ENCODE data around the gene DCAF11. TPM values are rescaled to one million over a fixed set of nuclear protein-coding genes. Genes with fewer than 3 reads are reported as not detected.

The DCAF11 gene
- 63.3 and 83.9 TPM in 2 replicates for total RNA-seq

DNA sequence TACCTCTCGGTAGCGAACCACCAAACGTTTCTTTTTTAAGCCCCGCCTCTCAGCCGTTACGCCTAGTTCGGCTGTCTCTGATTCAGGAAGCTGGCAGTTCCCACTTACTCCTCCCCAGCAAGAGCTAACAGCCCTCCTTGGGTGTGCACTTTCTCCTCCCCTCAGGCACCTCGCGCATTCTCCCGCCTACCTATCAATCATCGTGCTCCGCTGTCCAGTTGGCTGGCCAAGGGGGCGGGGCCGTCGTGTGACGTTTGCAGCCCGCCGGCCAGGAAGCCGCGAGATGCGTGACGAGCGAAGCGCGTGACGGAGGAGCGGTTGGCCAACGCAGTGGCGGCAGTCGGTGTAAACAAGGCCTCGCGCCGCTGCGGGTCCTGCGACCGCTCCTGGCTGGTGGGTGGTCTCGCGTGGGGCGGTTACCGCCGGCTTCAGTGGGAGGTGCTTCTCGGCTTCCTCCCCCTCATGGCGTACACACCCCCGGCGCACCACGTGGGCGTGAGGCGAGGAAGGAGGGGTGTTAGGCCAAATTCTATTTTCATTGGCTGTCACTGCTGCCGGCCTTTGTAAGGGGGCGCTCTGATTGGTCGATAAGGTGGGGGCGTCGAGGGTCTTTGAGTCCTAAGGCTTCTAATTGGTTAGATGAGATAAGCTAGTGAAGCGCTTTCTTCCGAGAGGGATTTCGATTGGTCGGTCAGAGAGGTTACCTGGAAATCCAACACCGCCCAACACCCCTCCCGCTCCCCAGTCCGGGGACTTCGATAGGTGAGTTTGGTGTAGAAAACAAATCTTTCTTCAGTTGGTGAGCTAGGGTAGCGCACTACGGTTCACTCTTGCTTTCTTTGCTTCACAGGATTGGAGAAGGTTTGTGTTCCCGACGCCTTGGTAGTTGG is at the start of gene DCAF11, which contains the start of gene NRL:
Gene DCAF11, plus strand, starts transcription at position 246 of the 890 bp plus-strand sequence. CDS start 818 bp downstream, outside the sequence.
Gene NRL, minus strand, starts transcription at position 418 of the 890 bp plus-strand sequence. CDS start 32,101 bp downstream, outside the sequence.
- H3K4me3 ChIP-seq (ENCODE audit: low read depth, low read length), result peak within 1 kb of the TSS; percentile 65
- peaks cover 3% of the 10 kb centered on the region for H3K36me3 ChIP-seq (ENCODE audit: control insufficient read depth, insufficient read depth, low read length)
- TF ChIP-seq, protein P1, sequence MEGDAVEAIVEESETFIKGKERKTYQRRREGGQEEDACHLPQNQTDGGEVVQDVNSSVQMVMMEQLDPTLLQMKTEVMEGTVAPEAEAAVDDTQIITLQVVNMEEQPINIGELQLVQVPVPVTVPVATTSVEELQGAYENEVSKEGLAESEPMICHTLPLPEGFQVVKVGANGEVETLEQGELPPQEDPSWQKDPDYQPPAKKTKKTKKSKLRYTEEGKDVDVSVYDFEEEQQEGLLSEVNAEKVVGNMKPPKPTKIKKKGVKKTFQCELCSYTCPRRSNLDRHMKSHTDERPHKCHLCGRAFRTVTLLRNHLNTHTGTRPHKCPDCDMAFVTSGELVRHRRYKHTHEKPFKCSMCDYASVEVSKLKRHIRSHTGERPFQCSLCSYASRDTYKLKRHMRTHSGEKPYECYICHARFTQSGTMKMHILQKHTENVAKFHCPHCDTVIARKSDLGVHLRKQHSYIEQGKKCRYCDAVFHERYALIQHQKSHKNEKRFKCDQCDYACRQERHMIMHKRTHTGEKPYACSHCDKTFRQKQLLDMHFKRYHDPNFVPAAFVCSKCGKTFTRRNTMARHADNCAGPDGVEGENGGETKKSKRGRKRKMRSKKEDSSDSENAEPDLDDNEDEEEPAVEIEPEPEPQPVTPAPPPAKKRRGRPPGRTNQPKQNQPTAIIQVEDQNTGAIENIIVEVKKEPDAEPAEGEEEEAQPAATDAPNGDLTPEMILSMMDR (IDR thresholded peaks at IDR 0.05; ENCODE audit: insufficient read depth, low read length, poor library complexity, severe bottlenecking), result no peak
- peak; percentile 99 for DNase-seq (ENCODE audit: low read depth)
- H3K27me3 ChIP-seq (ENCODE audit: control insufficient read depth, insufficient read depth, low read length), result no peaks in the 10 kb centered on the region

DNA sequence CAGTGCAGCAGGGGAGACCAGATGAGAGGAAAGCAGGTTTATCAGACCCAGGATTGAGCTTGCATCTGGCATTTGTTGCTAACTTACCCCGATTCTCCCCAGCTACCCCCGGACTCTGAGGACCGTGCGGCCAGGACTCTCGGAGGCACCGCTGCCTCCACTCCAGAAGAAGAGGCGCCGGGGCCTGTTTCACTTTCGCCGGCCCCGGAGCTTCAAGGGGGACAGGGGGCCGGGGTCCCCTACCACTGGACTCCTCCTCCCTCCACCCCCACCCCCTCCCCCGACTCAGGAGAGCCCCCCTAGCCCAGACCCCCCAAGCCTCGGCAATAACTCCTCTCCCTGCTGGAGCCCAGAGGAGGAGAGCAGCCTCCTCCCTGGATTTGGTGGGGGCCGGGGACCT is 49.7 kb upstream of the DCAF11 start:
- DNase-seq (ENCODE audit: low read depth), result no peak
- Histone ChIP-seq H3K36me3 (ENCODE audit: control insufficient read depth, insufficient read depth, low read length) (no peaks in the 10 kb centered on the region), H3K4me3 (ENCODE audit: low read depth, low read length) (no peak overlapping the region), H3K27me3 (ENCODE audit: control insufficient read depth, insufficient read depth, low read length) (peaks cover 21% of the 10 kb centered on the region)
- TF ChIP-seq, protein P1 (IDR thresholded peaks at IDR 0.05; ENCODE audit: insufficient read depth, low read length, poor library complexity, severe bottlenecking), result no peak

DNA sequence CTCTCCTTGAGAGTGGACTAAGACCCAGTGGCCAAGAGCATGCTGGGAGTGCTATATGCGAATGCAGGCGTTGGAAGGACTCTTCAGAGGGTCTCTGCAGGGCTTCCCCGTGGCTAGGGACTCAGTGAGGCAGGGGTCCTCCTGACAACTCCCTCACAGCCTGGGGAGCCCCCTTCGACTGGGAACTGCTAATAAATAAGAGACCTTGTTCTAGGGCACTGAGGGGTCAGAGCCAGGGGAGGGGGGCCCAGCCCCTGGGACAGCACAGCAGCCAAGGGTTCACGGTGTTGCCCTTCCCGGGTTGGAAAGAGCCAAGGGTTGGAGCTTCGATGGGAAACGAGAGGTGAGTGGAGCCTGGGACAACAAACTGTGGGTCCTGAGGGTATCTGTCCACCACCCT is 49.2 kb upstream of the DCAF11 start:
- H3K36me3 ChIP-seq (ENCODE audit: control insufficient read depth, insufficient read depth, low read length), result no peaks in the 10 kb centered on the region
- TF ChIP-seq, protein P1 (IDR thresholded peaks at IDR 0.05; ENCODE audit: insufficient read depth, low read length, poor library complexity, severe bottlenecking), result no peak
- H3K4me3 ChIP-seq (ENCODE audit: low read depth, low read length), result no peak overlapping the region
- peaks cover 21% of the 10 kb centered on the region for H3K27me3 ChIP-seq (ENCODE audit: control insufficient read depth, insufficient read depth, low read length)
- no peak for DNase-seq (ENCODE audit: low read depth)

DNA sequence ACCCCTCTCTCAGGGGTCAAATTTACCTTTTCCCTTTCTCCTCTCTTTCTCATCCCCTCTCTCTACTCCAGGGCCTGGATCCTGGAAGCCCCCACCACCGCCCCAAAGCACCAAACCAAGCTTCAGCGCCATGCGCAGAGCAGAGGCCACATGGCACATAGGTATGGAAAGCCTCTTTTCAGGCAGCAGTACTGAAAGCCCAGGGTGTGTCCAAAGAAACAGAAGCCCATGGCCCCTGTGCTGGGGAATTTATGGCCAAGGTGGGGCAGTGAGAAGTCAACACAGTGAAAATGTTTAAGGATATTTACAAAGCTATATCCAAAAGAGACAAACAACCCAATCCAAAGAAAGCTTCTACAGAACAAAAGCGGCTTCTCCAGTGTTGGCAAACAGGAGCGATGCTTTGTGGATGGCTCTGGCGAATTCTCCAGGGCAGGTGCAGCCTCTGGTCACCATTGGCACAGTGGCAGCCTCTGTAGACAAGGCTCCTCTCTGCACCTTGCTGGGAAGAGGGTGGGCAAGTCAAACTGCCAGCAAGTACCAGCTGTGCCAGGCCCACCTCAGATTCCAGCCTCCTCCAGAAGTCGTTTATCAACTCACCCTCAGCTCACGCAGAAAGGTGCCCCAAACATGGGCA is 48.0 kb upstream of the DCAF11 start:
- Histone ChIP-seq H3K4me3 (ENCODE audit: low read depth, low read length) (no peak overlapping the region), H3K36me3 (ENCODE audit: control insufficient read depth, insufficient read depth, low read length) (no peaks in the 10 kb centered on the region), H3K27me3 (ENCODE audit: control insufficient read depth, insufficient read depth, low read length) (peaks cover 23% of the 10 kb centered on the region)
- no peak for DNase-seq (ENCODE audit: low read depth)
- TF ChIP-seq, protein P1 (IDR thresholded peaks at IDR 0.05; ENCODE audit: insufficient read depth, low read length, poor library complexity, severe bottlenecking), result no peak

DNA sequence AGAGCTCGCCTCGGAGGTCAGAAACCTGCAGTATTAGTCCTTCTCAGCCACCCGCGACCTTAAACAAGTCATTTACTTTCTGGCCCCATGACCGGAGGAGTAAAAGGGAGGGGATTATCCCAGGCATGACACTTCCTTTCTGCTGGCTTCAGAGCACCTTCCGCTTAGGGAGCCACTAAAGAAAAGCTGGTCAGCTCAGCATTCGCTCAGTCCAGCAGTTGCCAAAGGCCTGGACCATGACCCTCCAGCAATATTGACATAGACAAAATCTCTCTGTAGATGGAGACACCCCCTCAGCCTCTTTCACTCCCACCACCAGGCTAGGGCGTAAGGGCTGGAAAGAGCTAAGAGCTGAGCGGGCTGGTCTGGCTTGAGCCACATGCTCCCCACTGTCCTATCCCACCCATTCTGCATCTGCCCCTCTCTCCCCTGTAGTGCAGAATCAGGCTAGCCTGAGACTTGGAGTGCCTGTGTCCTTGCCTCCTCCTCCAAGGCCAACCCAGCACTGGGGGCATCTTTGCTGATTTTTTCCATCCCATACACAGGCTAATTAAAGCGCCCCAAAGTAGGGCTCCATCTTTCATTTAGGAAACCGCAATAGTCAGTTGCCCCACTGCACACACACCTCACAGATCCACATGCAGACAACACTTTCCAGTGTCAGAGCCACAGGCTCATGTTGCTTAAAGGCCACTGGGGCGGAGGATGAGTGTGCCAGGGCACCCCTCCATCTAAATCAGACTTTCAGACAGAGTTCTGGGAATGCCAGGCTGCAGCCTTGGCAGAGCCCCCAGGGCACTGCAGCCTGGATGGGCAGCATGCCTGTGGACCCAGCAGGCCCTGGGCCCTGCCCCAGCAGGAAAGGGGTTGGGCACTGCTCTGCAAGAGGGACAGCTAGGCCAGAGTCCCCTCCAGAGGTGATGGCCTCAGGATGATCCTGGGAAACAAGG is 47.2 kb upstream of the DCAF11 start:
- TF ChIP-seq, protein P1 (IDR thresholded peaks at IDR 0.05; ENCODE audit: insufficient read depth, low read length, poor library complexity, severe bottlenecking), result no peak
- peaks cover 29% of the 10 kb centered on the region for H3K27me3 ChIP-seq (ENCODE audit: control insufficient read depth, insufficient read depth, low read length)
- H3K4me3 ChIP-seq (ENCODE audit: low read depth, low read length), result no peak overlapping the region
- no peak for DNase-seq (ENCODE audit: low read depth)
- no peaks in the 10 kb centered on the region for H3K36me3 ChIP-seq (ENCODE audit: control insufficient read depth, insufficient read depth, low read length)

All from kidney epithelial cell (primary cell).